HEK293 (cell line): ENCODE measurements around the gene RETREG3.

Experiments
- MEIS1 ChIP-seq: sonication (generic); formaldehyde crosslinking; IDR thresholded peaks from 2 replicates; pipeline ENCODE4 v1.8.1; 2022; ENCODE audit warnings: missing genetic modification reagents, mild to moderate bottlenecking, borderline replicate concordance
- ZNF146 ChIP-seq: fragments of 450-650 bp; formaldehyde crosslinking; IDR thresholded peaks from 2 replicates; pipeline ENCODE4 v1.5.1; 2016; ENCODE audit warnings: missing biosample characterization, missing genetic modification characterization
- ZNF274 ChIP-seq, 2 experiments: fragments of 200-500 bp in 1 of 2; fragments of 450-650 bp in 1 of 2; sonication (Bioruptor generic) in 1 of 2; formaldehyde crosslinking in 1 of 2; IDR thresholded peaks; 2 replicates each; pipeline versions ENCODE4 v1.5.1 to v1.6.1; 2014 to 2016; ENCODE audit warnings: borderline replicate concordance in 1 of 2, inconsistent platforms in 1 of 2, low read length in 1 of 2, missing biosample characterization in 1 of 2, missing genetic modification characterization in 1 of 2
- ZNF335 ChIP-seq: fragments of 450-650 bp; formaldehyde crosslinking; conservative IDR thresholded peaks from 2 replicates; pipeline ENCODE4 v1.5.1; 2016; ENCODE audit warnings: missing biosample characterization, missing genetic modification characterization
- TF ChIP-seq, protein P1 (sequence below): fragments of 450-650 bp; formaldehyde crosslinking; IDR thresholded peaks from 2 replicates; pipeline ENCODE4 v1.5.1; 2017; ENCODE audit warnings: missing biosample characterization, missing genetic modification characterization
- TF ChIP-seq, protein P2 (sequence below): fragments of 450-650 bp; IDR thresholded peaks from 2 replicates; pipeline ENCODE4 v1.5.1; 2018; ENCODE audit warnings: missing biosample characterization, mild to moderate bottlenecking, missing genetic modification characterization
- TF ChIP-seq, protein P3 (sequence below): fragments of 450-650 bp; formaldehyde crosslinking; IDR thresholded peaks from 2 replicates; pipeline ENCODE4 v1.5.1; 2016; ENCODE audit warnings: missing biosample characterization, missing genetic modification characterization

DNA sequence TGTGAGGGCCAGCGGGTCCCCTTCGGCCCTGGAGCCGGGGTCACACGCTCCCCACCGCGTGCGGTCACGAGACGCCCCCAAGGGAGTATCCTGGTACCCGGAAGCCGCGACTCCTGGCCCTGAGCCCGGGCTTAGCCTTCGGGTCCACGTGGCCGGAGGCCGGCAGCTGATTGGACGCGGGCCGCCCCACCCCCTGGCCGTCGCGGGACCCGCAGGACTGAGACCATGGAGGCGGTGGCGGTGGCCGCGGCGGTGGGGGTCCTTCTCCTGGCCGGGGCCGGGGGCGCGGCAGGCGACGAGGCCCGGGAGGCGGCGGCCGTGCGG, 73.2 kb downstream of the RETREG3 start, which contains the start of gene NAGLU:
- TF ChIP-seq, protein P1, sequence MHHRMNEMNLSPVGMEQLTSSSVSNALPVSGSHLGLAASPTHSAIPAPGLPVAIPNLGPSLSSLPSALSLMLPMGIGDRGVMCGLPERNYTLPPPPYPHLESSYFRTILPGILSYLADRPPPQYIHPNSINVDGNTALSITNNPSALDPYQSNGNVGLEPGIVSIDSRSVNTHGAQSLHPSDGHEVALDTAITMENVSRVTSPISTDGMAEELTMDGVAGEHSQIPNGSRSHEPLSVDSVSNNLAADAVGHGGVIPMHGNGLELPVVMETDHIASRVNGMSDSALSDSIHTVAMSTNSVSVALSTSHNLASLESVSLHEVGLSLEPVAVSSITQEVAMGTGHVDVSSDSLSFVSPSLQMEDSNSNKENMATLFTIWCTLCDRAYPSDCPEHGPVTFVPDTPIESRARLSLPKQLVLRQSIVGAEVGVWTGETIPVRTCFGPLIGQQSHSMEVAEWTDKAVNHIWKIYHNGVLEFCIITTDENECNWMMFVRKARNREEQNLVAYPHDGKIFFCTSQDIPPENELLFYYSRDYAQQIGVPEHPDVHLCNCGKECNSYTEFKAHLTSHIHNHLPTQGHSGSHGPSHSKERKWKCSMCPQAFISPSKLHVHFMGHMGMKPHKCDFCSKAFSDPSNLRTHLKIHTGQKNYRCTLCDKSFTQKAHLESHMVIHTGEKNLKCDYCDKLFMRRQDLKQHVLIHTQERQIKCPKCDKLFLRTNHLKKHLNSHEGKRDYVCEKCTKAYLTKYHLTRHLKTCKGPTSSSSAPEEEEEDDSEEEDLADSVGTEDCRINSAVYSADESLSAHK = peak; percentile 45; the same call in 1 of the 2 replicates
- TF ChIP-seq, protein P2, sequence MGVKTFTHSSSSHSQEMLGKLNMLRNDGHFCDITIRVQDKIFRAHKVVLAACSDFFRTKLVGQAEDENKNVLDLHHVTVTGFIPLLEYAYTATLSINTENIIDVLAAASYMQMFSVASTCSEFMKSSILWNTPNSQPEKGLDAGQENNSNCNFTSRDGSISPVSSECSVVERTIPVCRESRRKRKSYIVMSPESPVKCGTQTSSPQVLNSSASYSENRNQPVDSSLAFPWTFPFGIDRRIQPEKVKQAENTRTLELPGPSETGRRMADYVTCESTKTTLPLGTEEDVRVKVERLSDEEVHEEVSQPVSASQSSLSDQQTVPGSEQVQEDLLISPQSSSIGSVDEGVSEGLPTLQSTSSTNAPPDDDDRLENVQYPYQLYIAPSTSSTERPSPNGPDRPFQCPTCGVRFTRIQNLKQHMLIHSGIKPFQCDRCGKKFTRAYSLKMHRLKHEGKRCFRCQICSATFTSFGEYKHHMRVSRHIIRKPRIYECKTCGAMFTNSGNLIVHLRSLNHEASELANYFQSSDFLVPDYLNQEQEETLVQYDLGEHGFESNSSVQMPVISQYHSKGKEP (tag by site-specific recombination) = no peak
- TF ChIP-seq MEIS1 (CRISPR knock-in tag) (no peak), ZNF146 (tag by site-specific recombination) (no peak), ZNF335 (tag by site-specific recombination) (no peak), ZNF274 (IDR thresholded peaks at IDR 0.05; ENCODE audit: low read length) (no peak), ZNF274 (tag by site-specific recombination; IDR thresholded peaks at IDR 0.05; ENCODE audit: borderline replicate concordance) (no peak)
- TF ChIP-seq, protein P3, sequence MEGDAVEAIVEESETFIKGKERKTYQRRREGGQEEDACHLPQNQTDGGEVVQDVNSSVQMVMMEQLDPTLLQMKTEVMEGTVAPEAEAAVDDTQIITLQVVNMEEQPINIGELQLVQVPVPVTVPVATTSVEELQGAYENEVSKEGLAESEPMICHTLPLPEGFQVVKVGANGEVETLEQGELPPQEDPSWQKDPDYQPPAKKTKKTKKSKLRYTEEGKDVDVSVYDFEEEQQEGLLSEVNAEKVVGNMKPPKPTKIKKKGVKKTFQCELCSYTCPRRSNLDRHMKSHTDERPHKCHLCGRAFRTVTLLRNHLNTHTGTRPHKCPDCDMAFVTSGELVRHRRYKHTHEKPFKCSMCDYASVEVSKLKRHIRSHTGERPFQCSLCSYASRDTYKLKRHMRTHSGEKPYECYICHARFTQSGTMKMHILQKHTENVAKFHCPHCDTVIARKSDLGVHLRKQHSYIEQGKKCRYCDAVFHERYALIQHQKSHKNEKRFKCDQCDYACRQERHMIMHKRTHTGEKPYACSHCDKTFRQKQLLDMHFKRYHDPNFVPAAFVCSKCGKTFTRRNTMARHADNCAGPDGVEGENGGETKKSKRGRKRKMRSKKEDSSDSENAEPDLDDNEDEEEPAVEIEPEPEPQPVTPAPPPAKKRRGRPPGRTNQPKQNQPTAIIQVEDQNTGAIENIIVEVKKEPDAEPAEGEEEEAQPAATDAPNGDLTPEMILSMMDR = no peak
